Gastrocnemius medialis (tissue), 4 donors: ENCODE data around the gene EIF2B4.

Experiments
- POLR2A ChIP-seq, 2 donors: fragments of 450-650 bp; IDR thresholded peaks; one replicate each; pipeline ENCODE4 v1.6.1; 2017; ENCODE audit warnings: antibody characterized with exemption in 2 of 2, mild to moderate bottlenecking in 2 of 2, moderate library complexity in 2 of 2
- TF ChIP-seq, protein P1 (sequence below), 5 experiments: fragments of 450-650 bp in 3 of 5; fragments of 200-600 bp in 2 of 5; sonication (generic) in 2 of 5; IDR thresholded peaks in 4 of 5; conservative IDR thresholded peaks in 1 of 5; 1 replicate in 4 of 5; 2 replicates in 1 of 5; pipeline ENCODE4 v1.5.1; 2016 to 2019; ENCODE audit warnings: antibody characterized with exemption in 5 of 5, mild to moderate bottlenecking in 3 of 5, moderate library complexity in 3 of 5

DNA sequence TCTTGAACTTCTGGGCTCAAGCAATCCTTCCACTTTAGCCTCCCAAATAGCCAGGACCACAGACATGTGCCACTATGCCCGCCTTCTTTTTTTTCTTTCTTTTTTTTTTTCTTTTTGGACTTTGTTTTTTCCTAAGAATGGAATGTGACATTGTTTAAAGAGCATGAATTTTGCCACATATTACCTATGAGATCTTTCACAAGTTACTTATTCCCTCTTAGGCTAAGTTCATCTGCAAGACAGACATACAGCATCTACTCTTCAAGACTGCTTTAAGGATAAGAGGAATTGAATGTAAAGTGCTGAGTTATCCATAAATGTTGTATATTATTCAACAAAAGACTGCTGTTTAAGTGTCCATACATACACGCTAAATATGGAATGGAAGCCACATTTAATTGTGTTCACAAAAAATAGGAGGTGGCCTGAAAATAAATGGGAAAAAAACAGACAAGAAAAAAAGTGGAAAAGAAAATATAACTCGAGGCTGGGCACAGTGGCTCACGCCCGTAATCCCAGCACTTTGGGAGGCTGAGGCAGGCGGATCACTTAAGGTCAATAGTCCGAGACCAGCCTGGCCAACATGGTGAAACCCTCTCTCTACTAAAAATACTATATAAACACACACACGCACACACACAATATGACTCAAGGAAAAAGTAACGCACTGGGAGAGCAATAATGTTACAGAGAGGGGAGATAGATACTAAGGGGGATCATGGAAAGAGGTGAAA is 42.4 kb upstream of the EIF2B4 start:
- TF ChIP-seq POLR2A (IDR thresholded peaks at IDR 0.05), result no peak
- TF ChIP-seq, protein P1, sequence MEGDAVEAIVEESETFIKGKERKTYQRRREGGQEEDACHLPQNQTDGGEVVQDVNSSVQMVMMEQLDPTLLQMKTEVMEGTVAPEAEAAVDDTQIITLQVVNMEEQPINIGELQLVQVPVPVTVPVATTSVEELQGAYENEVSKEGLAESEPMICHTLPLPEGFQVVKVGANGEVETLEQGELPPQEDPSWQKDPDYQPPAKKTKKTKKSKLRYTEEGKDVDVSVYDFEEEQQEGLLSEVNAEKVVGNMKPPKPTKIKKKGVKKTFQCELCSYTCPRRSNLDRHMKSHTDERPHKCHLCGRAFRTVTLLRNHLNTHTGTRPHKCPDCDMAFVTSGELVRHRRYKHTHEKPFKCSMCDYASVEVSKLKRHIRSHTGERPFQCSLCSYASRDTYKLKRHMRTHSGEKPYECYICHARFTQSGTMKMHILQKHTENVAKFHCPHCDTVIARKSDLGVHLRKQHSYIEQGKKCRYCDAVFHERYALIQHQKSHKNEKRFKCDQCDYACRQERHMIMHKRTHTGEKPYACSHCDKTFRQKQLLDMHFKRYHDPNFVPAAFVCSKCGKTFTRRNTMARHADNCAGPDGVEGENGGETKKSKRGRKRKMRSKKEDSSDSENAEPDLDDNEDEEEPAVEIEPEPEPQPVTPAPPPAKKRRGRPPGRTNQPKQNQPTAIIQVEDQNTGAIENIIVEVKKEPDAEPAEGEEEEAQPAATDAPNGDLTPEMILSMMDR (IDR thresholded peaks at IDR 0.05 in 4 of 5, conservative IDR thresholded peaks at IDR 0.05 in 1 of 5), result no peak
